ENCODE measurements around the gene MGAT5.

- TF ChIP-seq POLR2A (IDR thresholded peaks at IDR 0.05) (no peak), CTCF (IDR thresholded peaks at IDR 0.05) (no peak)
Observed at GRCh38 chr2:134250840-134251461, 2.9 kb upstream of the MGAT5 start.
